H1 (cell line): Measurements from ENCODE around the gene HES5. TPM values are rescaled to one million over a fixed set of nuclear protein-coding genes. Genes with fewer than 3 reads are reported as not detected.

Experiments used
- CTCF ChIA-PET: fragments of 300-600 bp; sonication (Branson Sonifier 250); formaldehyde crosslinking; loops from one replicate; lab custom pipeline; 2021; ENCODE audit not compliant: partially characterized antibody; lab: Charles Lee
- POLR2A ChIA-PET: fragments of 300-600 bp; sonication (Branson Sonifier 250); formaldehyde crosslinking; loops from one replicate; lab custom pipeline; 2021; ENCODE audit warnings: inconsistent platforms; ENCODE audit not compliant: partially characterized antibody; lab: Charles Lee
- DNase-seq, 2 experiments: peaks; one replicate each; pipeline versions ENCODE4 v3.0.0 to v3.0.0-alpha.2; 2010 to 2022; ENCODE audit warnings: low spot score in 2 of 2, low read depth in 1 of 2, mixed read lengths in 1 of 2
- FAIRE-seq: peaks from 2 replicates; lab custom pipeline; 2011; peaks lifted over from hg19 to GRCh38; lab: Jason Lieb, UNC
- H2AFZ ChIP-seq: 2 replicates; pipeline ENCODE4 v1.8.1; 2012; ENCODE audit warnings: low read length, inconsistent platforms
- H2AK5ac ChIP-seq: 2 replicates; pipeline ENCODE4 v1.6.1; 2013; ENCODE audit warnings: low read depth, low read length
- H2BK120ac ChIP-seq: replicated peaks from 2 replicates; pipeline ENCODE3; 2013; ENCODE audit warnings: low read depth, low read length, inconsistent platforms
- H2BK12ac ChIP-seq: 2 replicates; pipeline ENCODE4 v1.6.1; 2013; ENCODE audit warnings: low read depth, low read length
- H2BK15ac ChIP-seq: 2 replicates; pipeline ENCODE4 v1.6.1; 2013; ENCODE audit warnings: low read length
- H2BK20ac ChIP-seq: 2 replicates; pipeline ENCODE4 v1.6.1; 2013; ENCODE audit warnings: low read length
- H2BK5ac ChIP-seq: 2 replicates; pipeline ENCODE4 v1.6.1; 2013; ENCODE audit warnings: low read depth, low read length
- H3K14ac ChIP-seq: 2 replicates; pipeline ENCODE4 v1.6.1; 2013; ENCODE audit warnings: inconsistent platforms; ENCODE audit not compliant: insufficient read length
- H3K18ac ChIP-seq: 2 replicates; pipeline ENCODE4 v1.6.1; 2013; ENCODE audit warnings: low read length; ENCODE audit errors: extremely low read depth
- H3K23ac ChIP-seq: 2 replicates; pipeline ENCODE4 v1.6.1; 2013; ENCODE audit warnings: inconsistent platforms; ENCODE audit not compliant: insufficient read length
- H3K23me2 ChIP-seq: 2 replicates; pipeline ENCODE4 v1.6.1; 2013; ENCODE audit warnings: low read depth, low read length
- H3K27ac ChIP-seq: 2 replicates; pipeline ENCODE4 v1.6.1; 2011; ENCODE audit warnings: low read depth, low read length, inconsistent platforms
- H3K27me3 ChIP-seq, 4 experiments: replicated peaks in 1 of 4; 1 replicate in 1 of 4; 2 replicates in 3 of 4; pipeline versions ENCODE4 v1.6.1 to v1.8.1; 2011 to 2013; ENCODE audit warnings: low read length in 3 of 4, mild to moderate bottlenecking in 3 of 4, inconsistent platforms in 2 of 4, mixed read lengths in 2 of 4, moderate library complexity in 1 of 4; ENCODE audit not compliant: control insufficient read depth in 3 of 4, insufficient read depth in 3 of 4; ENCODE audit errors: extremely low read depth in 1 of 4
- H3K36me3 ChIP-seq, 4 experiments: 2 replicates each; pipeline versions ENCODE4 v1.6.1 to v1.8.1; 2011 to 2013; ENCODE audit warnings: mild to moderate bottlenecking in 4 of 4, low read length in 3 of 4, moderate library complexity in 2 of 4, control low read depth in 1 of 4, inconsistent platforms in 1 of 4; ENCODE audit not compliant: insufficient read depth in 4 of 4, control insufficient read depth in 2 of 4
- H3K4ac ChIP-seq: replicated peaks from 2 replicates; pipeline ENCODE3; 2013; ENCODE audit warnings: low read length, low read depth, mixed read lengths, inconsistent platforms; ENCODE audit not compliant: insufficient read length
- H3K4me1 ChIP-seq, 4 experiments: replicated peaks in 1 of 4; 1 replicate in 1 of 4; 2 replicates in 3 of 4; pipeline versions ENCODE4 v1.6.1 to v1.8.1; 2011 to 2013; ENCODE audit warnings: low read length in 3 of 4, inconsistent platforms in 2 of 4, mixed read lengths in 1 of 4; ENCODE audit not compliant: insufficient read depth in 4 of 4, control insufficient read depth in 3 of 4
- H3K4me2 ChIP-seq, 2 experiments: 2 replicates each; pipeline versions ENCODE4 v1.6.1 to v1.8.1; 2011 to 2013; ENCODE audit warnings: low read depth in 2 of 2, low read length in 2 of 2, control low read depth in 1 of 2, inconsistent platforms in 1 of 2, mild to moderate bottlenecking in 1 of 2; ENCODE audit not compliant: insufficient read depth in 1 of 2
- H3K4me3 ChIP-seq, 4 experiments: fragments of 200-600, 300-600 bp in 1 of 4; sonication (generic), shearing (Covaris generic), sonication (Bioruptor Twin) in 1 of 4; 2 replicates each; pipeline versions ENCODE4 v1.5.1 to v1.8.1; 2011 to 2016; ENCODE audit warnings: low read length in 4 of 4, low read depth in 3 of 4, control low read depth in 2 of 4, inconsistent platforms in 2 of 4, mild to moderate bottlenecking in 2 of 4, mixed read lengths in 1 of 4, moderate library complexity in 1 of 4; ENCODE audit not compliant: insufficient read depth in 2 of 4; ENCODE audit errors: extremely low read depth in 1 of 4
- H3K56ac ChIP-seq: replicated peaks from 2 replicates; pipeline ENCODE3; 2013; ENCODE audit warnings: low read depth, mild to moderate bottlenecking, mixed read lengths, low read length, inconsistent platforms; ENCODE audit not compliant: insufficient read length
- H3K79me1 ChIP-seq: 2 replicates; pipeline ENCODE4 v1.6.1; 2013; ENCODE audit warnings: low read depth, low read length, control low read depth
- H3K79me2 ChIP-seq, 2 experiments: 2 replicates each; pipeline versions ENCODE4 v1.6.1 to v1.8.1; 2012 to 2013; ENCODE audit warnings: low read length in 2 of 2, mild to moderate bottlenecking in 2 of 2, inconsistent platforms in 1 of 2; ENCODE audit not compliant: insufficient read depth in 2 of 2, control insufficient read depth in 1 of 2
- H3K9ac ChIP-seq, 4 experiments: replicated peaks in 1 of 4; 1 replicate in 1 of 4; 2 replicates in 3 of 4; pipeline versions ENCODE4 v1.6.1 to v1.8.1; 2011 to 2013; ENCODE audit warnings: low read depth in 3 of 4, low read length in 3 of 4, control low read depth in 2 of 4, mild to moderate bottlenecking in 2 of 4, moderate library complexity in 2 of 4, inconsistent platforms in 1 of 4; ENCODE audit errors: extremely low read depth in 1 of 4
- H3K9me3 ChIP-seq, 2 experiments: 2 replicates each; pipeline versions ENCODE4 v1.6.1 to v1.8.1; 2012 to 2013; ENCODE audit warnings: mild to moderate bottlenecking in 2 of 2, moderate library complexity in 2 of 2, control low read depth in 1 of 2, inconsistent platforms in 1 of 2, low read depth in 1 of 2, low read length in 1 of 2, mixed read lengths in 1 of 2; ENCODE audit not compliant: insufficient read depth in 2 of 2
- H4K20me1 ChIP-seq, 2 experiments: replicated peaks in 1 of 2; 2 replicates each; pipeline versions ENCODE3 to v1.8.1; 2011 to 2013; ENCODE audit warnings: inconsistent platforms in 2 of 2, low read length in 2 of 2, mild to moderate bottlenecking in 1 of 2; ENCODE audit not compliant: insufficient read depth in 2 of 2, control insufficient read depth in 1 of 2
- H4K5ac ChIP-seq: 2 replicates; pipeline ENCODE4 v1.6.1; 2013; ENCODE audit warnings: low read length, low read depth, mixed read lengths, inconsistent platforms; ENCODE audit not compliant: insufficient read length
- H4K8ac ChIP-seq: 2 replicates; pipeline ENCODE4 v1.8.0; 2013; ENCODE audit warnings: mild to moderate bottlenecking, moderate library complexity, low read length, inconsistent platforms; ENCODE audit not compliant: insufficient read depth; ENCODE audit errors: extremely low read depth
- H4K91ac ChIP-seq: replicated peaks from 2 replicates; pipeline ENCODE3; 2013; ENCODE audit warnings: low read length, mixed read lengths, inconsistent platforms; ENCODE audit not compliant: insufficient read length
- CBX8 ChIP-seq: fragments of 300-800, 300-1000 bp; sonication (generic); IDR thresholded peaks from 2 replicates; pipeline ENCODE4 v1.7.1; 2016; ENCODE audit warnings: low read depth, low read length, borderline replicate concordance
- FOSL1 ChIP-seq: IDR thresholded peaks from 2 replicates; pipeline ENCODE4 v1.6.1; 2011; ENCODE audit warnings: mild to moderate bottlenecking, low read depth, low read length, moderate library complexity; ENCODE audit not compliant: insufficient read depth
- RFX5 ChIP-seq: IDR thresholded peaks from 2 replicates; pipeline ENCODE4 v1.6.1; 2011; ENCODE audit warnings: low read depth, low read length, improper control_type of control experiment, borderline replicate concordance
- WGBS, 2 experiments: shearing (Covaris generic) in 1 of 2; methylation state at CpG; one replicate each; pipeline versions ENCODE4 v1.1.6 to v1.1.7; 2013 to 2015; ENCODE audit warnings: low lambda C conversion rate in 2 of 2, mixed read lengths in 2 of 2, inconsistent platforms in 1 of 2, low coverage in 1 of 2, missing lambda C conversion rate in 1 of 2; ENCODE audit not compliant: insufficient replicate concordance in 2 of 2, insufficient coverage in 1 of 2, insufficient read length in 1 of 2; ENCODE audit errors: extremely low coverage in 1 of 2, missing lambda C conversion rate in 1 of 2; 5-methylcytosine and 5-hydroxymethylcytosine counted together
- polyA plus RNA-seq, 7 experiments: library from polyadenylated mRNA; depleted of rRNA in 3 of 7; stranded (reverse) in 5 of 7; unstranded in 2 of 7; fragments of >200 nt in 5 of 7; fragments of 200-250 nt in 2 of 7; gene quantifications; 1 replicate in 5 of 7; 2 replicates in 1 of 7; 4 replicates in 1 of 7; pipeline versions ENCODE4 v1.2.1 to v1.2.3, GENCODE V29; 2011 to 2013; ENCODE audit warnings: missing spikeins in 2 of 7, mixed read lengths in 2 of 7
- total RNA-seq: library from RNA; stranded (reverse); fragmentation: NEBNext Ultra II Directional; extraction: Animal tissue kit (Norgen Biotek cat#: 25700); gene quantifications from 2 replicates; pipeline ENCODE4 v1.2.1, GENCODE V29; 2021

Gene HES5
- total and polyA plus RNA-seq, 2 of the 8 experiments (the other 6 are each of a cell fraction or from before 2014, with no cell fraction given) = 0.22 TPM; not detected in 1

DNA sequence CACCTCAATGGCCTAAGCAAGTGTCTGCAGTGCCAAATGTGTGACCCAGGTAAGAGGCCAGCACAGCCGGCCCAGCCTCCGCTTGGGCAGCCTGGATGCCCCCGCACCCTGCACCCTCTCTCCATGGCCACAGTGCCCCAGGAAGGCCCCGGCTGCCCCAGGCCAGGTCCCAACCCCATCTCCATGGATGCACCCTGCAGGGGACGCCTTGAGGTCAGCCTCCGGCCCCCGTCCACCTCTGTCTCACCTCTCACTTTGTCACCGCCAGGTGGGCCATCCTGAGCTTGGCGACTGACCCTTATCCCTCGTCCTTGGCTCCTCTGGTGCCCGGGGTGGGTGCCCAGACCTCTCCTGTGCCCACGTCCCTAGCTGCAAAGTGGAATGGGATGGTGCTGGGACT is 28.4 kb upstream of the HES5 start:
- Histone ChIP-seq H3K27me3 (no peaks in the 10 kb centered on the region), H3K18ac (no peak overlapping the region), H4K20me1 (no peaks in the 10 kb centered on the region), H3K4ac (no peak overlapping the region), H3K79me2 (no peaks in the 10 kb centered on the region), H2BK20ac (no peak overlapping the region), H3K4me3 (no peak overlapping the region), H3K79me1 (no peaks in the 10 kb centered on the region), H3K9ac (no peak overlapping the region), H3K4me2 (no peak overlapping the region), H3K9me3 (no peaks in the 10 kb centered on the region; a peak in 1 of 4 replicates), H2BK15ac (no peak overlapping the region), H3K56ac (no peak overlapping the region), H2BK5ac (no peak overlapping the region), H2BK120ac (no peak overlapping the region), H4K8ac (no peak overlapping the region), H3K36me3 (no peaks in the 10 kb centered on the region), H3K4me1 (peaks cover 0 to 6% (median 0%) of the 10 kb centered on the region in 4 experiments; a peak in 2 of 7 replicates), H3K23ac (no peak overlapping the region), H2BK12ac (no peak overlapping the region), H3K27ac (no peak overlapping the region), H3K23me2 (no peaks in the 10 kb centered on the region), H2AFZ (no peak overlapping the region), H4K91ac (no peak overlapping the region), H2AK5ac (no peak overlapping the region), H4K5ac (no peak overlapping the region), H3K14ac (no peak overlapping the region)
- POLR2A ChIA-PET = no interaction called here
- CTCF ChIA-PET = interaction anchor here (0.6 to 0.8 kb wide), 2 partner anchors 10 to 22 kb away, joined by 3 to 4 read pairs; no protein-coding TSS in a partner anchor
- 88% methylated on average over 8 of the region's 12 CpGs; no CpG with 5 or more reads in 1 of the 2 experiments for WGBS, 2 experiments
- DNase-seq (no peak), FAIRE-seq (no peak)
- TF ChIP-seq RFX5 (no peak), CBX8 (no peak), FOSL1 (no peak)
